Activated CD8-positive, alpha-beta memory T cell treated with anti-CD3 and anti-CD28 coated beads for 24 hours (primary cell): ENCODE results near the gene SMPDL3B.
"Not testable (repeated sequence)": the region's sequence is repeated elsewhere in the genome, so short reads cannot be mapped to it uniquely, and the experiment has no call there.

Experiments
- DNase-seq: peaks from one replicate; pipeline ENCODE4 v3.0.0-alpha.2; 2020

Gene SMPDL3B

DNA sequence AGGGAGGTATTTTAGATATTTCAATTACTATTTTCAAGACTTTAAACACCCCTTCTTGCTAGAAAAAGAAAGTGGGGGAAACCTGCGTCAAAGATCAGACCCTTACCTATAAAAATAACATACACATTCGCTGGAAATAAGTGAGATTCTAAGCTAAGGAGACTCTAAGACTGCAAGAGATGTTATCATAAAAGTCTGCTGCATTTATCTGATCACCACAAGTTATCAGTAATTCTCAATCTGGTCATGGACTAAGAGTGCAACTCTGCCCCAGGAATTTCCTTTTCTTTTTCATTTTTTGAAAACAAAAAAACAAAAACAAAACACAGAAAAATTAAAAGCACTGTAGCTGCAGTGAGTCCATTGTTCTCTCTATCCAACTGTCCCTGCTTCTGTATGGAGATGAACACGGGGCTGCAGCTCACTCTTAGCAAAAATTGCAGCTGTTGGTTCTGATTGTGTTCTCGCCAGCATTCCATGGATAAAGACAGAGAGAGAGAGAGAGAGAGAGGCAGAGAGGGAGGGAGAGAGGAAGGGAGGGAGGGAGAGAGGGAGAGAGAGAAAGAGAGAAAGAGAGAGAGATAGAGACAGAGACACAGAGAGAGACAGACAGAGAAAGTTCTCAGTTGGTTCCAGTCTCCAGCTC lies 39.1 kb downstream of the SMPDL3B start:
- no peak for DNase-seq

GRCh38 chr1:27974417-27974781 lies 39.6 kb downstream of the SMPDL3B start:
- no peak for DNase-seq

- DNase-seq: no peak
Measured at GRCh38 chr1:27979151-27979858, 44.5 kb downstream of the SMPDL3B start.

DNA sequence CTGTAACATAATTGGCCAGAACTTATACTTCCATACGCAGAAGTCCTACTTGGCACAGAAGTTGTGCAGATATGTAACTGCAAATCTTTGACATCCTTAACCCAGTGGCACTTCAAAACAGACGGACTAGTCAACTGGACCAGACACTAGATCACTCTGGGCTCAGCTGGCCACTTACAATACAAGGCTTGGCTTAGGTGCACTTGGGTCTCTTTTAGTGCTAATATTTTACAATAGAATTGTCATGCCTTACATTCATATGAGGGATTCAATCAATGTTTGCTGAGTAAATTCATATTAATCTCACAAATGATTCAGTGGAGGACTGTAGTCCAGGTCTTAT lies 45.0 kb downstream of the SMPDL3B start:
- no peak for DNase-seq

DNA sequence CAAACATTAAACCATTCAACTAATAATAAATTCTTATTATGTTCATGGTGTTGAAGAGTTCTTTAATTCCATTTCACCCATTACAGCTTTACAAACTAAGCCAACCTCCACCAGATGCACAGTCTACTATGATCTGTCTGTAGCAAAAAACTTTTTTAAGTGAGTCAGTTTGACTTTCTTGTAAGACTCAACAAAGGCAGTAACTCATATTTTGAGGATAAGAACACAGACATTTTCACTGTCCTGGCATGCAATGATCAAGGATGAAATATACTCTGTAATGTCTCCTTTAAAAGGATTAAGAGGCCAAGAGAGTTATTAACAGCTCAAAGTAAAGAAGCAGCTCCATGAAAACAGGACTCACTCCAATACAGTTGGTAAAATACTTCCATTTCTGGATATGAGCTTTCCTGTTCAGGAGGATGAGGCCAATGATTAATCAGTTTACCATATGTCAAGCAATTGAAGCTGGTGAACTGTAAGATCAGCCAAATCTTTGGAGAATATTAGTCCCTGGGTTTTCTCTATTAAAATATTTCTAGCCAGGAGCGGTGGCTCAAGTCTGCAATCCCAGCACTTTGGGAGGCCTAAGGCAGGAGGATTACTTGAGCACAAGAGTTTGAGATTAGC lies 45.5 kb downstream of the SMPDL3B start:
- DNase-seq: no peak

- DNase-seq: no peak
Measured at GRCh38 chr1:27981145-27981544, 46.3 kb downstream of the SMPDL3B start.

GRCh38 chr1:27990920-27991537 lies 56.2 kb downstream of the SMPDL3B start:
- DNase-seq: no peak

- peak; percentile 61 for DNase-seq
Measured at GRCh38 chr1:27992276-27992675, 57.5 kb downstream of the SMPDL3B start.

- no peak for DNase-seq
Measured at GRCh38 chr1:27993241-27993640, 58.4 kb downstream of the SMPDL3B start.

DNA sequence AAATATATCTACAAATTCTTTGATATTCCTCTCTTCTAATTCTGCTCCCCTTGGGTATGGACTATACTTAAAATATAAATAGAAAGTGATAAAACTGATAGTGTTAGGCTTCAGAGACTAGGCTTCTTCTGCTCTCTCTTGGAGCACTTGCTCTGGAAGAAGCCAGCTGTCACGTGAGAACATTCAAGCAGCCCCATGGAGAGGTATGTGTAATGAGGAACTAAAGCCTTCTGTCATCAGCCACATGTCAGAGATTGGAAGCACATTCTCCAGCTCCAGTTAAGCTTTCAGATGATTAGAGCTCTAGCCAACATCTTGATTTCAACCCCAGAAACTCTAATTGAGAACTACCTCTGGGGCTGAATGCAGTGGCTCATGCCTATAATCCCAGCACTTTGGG lies 59.3 kb downstream of the SMPDL3B start:
- DNase-seq: no peak

GRCh38 chr1:27994526-27994925 lies 59.7 kb downstream of the SMPDL3B start:
- DNase-seq: not testable (repeated sequence)

DNA sequence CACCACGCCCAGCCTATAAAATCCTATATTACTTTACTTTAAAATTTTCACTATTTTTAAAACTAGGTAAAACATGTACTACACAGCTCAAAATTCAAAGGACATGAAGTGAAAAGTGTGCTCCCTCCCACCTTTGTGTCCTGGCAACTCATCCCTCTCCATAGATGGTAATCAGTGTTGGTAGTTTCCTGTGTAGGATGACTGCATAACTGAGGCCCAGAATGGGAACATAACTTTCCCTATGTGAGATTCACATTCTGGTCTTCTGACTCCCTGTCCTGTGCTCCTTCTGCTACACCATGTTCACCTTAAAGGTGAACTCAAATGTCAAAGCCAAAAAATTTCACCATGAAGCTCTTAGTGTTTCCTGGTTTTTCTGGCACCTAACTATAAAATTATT lies 64.3 kb downstream of the SMPDL3B start:
- DNase-seq: no peak

GRCh38 chr1:28002600-28002999 lies 67.8 kb downstream of the SMPDL3B start:
- no peak for DNase-seq

DNA sequence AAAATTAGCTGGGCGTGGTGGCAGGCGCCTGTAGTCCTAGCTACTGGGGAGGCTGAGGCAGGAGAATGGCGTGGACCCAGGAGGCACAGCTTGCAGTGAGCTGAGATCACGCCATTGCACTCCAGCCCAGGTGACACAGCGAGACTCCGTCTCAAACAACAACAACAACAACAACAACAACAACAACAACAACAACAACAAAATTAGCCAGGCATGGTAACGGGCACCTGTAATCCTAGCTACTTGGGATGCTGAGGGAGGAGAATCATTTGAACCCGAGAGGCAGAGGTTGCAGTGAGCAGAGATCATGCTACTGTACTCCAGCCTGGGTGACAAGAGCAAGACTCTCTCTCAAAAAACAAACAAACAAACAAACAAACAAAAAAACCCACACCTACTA lies 68.3 kb downstream of the SMPDL3B start:
- not testable (repeated sequence) for DNase-seq
